HL-60 (cell line): ENCODE measurements around the gene POMT1.

Source experiments
- DNase-seq, 2 experiments: peaks; one replicate each; pipeline ENCODE4 v3.0.0-alpha.2; 2010 to 2020; ENCODE audit warnings: low read depth in 1 of 2, low spot score in 1 of 2
- H3K27ac ChIP-seq: fragments of 250-450 bp; sonication (Bioruptor Pico); replicated peaks from 2 replicates; pipeline ENCODE4 v1.5.1; 2020; ENCODE audit warnings: mild to moderate bottlenecking, moderate library complexity
- H3K27me3 ChIP-seq: fragments of 250-450 bp; sonication (Bioruptor Pico); 2 replicates; pipeline ENCODE4 v1.5.1; 2021; ENCODE audit warnings: mild to moderate bottlenecking, moderate library complexity; ENCODE audit not compliant: insufficient read depth, poor library complexity, severe bottlenecking
- H3K4me3 ChIP-seq: replicated peaks from 2 replicates; pipeline ENCODE4 v1.5.1; 2011; ENCODE audit warnings: mild to moderate bottlenecking, control low read depth, low read length; ENCODE audit not compliant: insufficient read depth
- GABPA ChIP-seq: IDR thresholded peaks from 2 replicates; pipeline ENCODE4 v1.6.1; 2012; ENCODE audit warnings: low read depth
- POLR2AphosphoS5 ChIP-seq: IDR thresholded peaks from 2 replicates; pipeline ENCODE4 v1.6.1; 2012; ENCODE audit warnings: low read depth
- SPI1 ChIP-seq: IDR thresholded peaks from 2 replicates; pipeline ENCODE4 v1.6.1; 2012; ENCODE audit warnings: low read depth, mild to moderate bottlenecking, borderline replicate concordance
- TF ChIP-seq, protein P1 (sequence below): IDR thresholded peaks from one replicate; pipeline ENCODE4 v1.5.1; 2011; ENCODE audit warnings: low read length, control low read depth, inconsistent platforms; ENCODE audit not compliant: insufficient read depth
- TF ChIP-seq, protein P2 (sequence below): IDR thresholded peaks from 2 replicates; pipeline ENCODE4 v1.6.1; 2012; ENCODE audit warnings: low read depth; ENCODE audit not compliant: insufficient replicate concordance

POMT1 gene

DNA sequence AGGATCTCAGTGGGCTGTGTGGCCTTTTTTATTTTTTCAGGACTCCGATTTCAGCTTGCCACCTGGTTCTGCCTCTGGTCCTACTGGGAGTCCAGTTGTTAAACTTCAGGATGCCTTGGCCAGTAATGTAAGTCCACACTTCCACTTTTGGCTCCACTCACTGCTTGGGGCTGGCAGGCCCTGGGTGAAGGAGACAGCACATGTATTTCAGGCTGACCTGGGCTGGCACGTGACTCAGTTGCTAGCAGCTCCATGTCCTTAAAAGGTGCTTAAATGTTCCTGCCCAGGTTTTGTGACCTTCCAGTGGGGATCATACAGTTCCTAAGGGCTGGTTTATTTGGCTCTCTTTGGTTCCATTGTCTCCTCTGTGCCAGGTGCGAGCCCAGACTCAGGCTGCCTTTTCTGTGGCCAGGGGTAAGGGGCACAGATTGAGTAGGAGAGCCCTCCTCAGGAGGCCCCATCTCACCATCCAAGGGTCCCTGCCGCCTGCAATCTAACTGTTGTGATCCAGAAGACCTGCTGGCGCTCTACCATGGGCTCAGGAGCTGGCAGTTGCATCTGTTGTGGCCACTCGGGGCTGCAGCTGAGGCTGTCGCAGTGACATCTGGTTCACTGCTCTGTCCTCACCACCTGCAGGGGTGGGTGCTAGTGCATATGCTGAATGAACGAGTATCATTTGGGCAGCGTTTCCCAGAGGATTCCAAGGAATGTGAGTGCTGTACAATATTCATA lies 19.2 kb upstream of the POMT1 start:
- Histone ChIP-seq H3K27me3 (no peaks in the 10 kb centered on the region), H3K27ac (no peak overlapping the region), H3K4me3 (no peak overlapping the region)
- no peak for DNase-seq
- TF ChIP-seq, protein P1, sequence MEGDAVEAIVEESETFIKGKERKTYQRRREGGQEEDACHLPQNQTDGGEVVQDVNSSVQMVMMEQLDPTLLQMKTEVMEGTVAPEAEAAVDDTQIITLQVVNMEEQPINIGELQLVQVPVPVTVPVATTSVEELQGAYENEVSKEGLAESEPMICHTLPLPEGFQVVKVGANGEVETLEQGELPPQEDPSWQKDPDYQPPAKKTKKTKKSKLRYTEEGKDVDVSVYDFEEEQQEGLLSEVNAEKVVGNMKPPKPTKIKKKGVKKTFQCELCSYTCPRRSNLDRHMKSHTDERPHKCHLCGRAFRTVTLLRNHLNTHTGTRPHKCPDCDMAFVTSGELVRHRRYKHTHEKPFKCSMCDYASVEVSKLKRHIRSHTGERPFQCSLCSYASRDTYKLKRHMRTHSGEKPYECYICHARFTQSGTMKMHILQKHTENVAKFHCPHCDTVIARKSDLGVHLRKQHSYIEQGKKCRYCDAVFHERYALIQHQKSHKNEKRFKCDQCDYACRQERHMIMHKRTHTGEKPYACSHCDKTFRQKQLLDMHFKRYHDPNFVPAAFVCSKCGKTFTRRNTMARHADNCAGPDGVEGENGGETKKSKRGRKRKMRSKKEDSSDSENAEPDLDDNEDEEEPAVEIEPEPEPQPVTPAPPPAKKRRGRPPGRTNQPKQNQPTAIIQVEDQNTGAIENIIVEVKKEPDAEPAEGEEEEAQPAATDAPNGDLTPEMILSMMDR, result no peak
- TF ChIP-seq GABPA, result no peak
- no peak for TF ChIP-seq POLR2AphosphoS5
- no peak for TF ChIP-seq SPI1
- TF ChIP-seq, protein P2, sequence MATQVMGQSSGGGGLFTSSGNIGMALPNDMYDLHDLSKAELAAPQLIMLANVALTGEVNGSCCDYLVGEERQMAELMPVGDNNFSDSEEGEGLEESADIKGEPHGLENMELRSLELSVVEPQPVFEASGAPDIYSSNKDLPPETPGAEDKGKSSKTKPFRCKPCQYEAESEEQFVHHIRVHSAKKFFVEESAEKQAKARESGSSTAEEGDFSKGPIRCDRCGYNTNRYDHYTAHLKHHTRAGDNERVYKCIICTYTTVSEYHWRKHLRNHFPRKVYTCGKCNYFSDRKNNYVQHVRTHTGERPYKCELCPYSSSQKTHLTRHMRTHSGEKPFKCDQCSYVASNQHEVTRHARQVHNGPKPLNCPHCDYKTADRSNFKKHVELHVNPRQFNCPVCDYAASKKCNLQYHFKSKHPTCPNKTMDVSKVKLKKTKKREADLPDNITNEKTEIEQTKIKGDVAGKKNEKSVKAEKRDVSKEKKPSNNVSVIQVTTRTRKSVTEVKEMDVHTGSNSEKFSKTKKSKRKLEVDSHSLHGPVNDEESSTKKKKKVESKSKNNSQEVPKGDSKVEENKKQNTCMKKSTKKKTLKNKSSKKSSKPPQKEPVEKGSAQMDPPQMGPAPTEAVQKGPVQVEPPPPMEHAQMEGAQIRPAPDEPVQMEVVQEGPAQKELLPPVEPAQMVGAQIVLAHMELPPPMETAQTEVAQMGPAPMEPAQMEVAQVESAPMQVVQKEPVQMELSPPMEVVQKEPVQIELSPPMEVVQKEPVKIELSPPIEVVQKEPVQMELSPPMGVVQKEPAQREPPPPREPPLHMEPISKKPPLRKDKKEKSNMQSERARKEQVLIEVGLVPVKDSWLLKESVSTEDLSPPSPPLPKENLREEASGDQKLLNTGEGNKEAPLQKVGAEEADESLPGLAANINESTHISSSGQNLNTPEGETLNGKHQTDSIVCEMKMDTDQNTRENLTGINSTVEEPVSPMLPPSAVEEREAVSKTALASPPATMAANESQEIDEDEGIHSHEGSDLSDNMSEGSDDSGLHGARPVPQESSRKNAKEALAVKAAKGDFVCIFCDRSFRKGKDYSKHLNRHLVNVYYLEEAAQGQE, result no peak

DNA sequence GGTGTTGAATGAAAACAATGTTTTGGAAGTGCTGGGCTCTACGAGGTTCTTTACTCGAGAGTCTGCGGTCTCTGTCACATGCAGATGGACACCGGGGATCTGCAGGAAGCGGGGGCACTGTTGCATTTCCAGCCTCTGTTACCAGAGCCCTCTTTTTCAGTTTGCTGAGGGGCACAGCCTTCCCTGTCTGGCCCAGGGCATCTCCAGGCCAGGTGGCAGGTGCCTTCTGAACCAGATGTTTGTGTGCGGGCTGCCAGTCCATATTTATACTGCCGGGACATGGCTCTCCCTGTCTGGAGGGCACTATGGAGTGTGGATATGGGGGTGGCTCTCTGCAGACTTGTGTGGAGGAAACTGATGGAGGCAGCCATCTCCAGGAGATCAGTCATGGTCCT lies 18.7 kb upstream of the POMT1 start:
- Histone ChIP-seq H3K27me3 (no peaks in the 10 kb centered on the region), H3K4me3 (no peak overlapping the region), H3K27ac (no peak overlapping the region)
- no peak for DNase-seq
- TF ChIP-seq SPI1, result no peak
- TF ChIP-seq, protein P1, result no peak
- no peak for TF ChIP-seq POLR2AphosphoS5
- TF ChIP-seq, protein P2, result no peak
- TF ChIP-seq GABPA, result no peak

DNA sequence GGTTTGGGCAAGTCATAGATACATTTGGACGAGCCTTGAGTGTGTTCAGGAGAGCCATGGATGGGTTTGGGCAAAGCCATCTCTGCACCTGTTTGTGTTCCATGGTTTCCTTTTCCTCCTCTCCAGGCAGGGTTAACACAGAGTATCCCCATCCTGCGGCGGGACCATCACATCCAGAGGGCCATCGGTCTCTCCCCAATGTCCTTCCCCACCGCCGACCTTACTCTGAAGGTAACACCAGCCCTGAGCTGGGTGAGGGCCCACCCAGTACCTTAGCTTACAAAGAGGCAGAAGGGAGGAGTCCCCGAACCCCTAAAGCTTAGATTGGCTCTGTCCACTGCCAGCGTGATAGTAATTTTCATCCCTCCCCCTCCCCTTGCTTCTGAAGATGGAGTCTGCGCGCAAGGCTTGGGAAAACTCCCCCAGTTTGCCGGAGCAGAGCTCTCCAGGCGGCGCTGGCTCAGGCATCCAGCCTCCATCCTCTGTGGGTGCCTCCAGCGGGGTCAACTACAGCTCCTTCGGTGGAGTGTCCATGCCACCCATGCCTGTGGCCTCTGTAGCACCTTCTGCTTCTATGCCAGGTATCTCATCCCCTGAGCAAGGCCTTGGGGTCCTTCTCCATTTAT lies 18.0 kb upstream of the POMT1 start:
- TF ChIP-seq, protein P1, result no peak
- TF ChIP-seq, protein P2, result no peak
- no peak; the same call in 1 of the 2 replicates for TF ChIP-seq POLR2AphosphoS5
- TF ChIP-seq GABPA, result no peak
- no peak for TF ChIP-seq SPI1
- Histone ChIP-seq H3K27me3 (no peaks in the 10 kb centered on the region), H3K4me3 (no peak overlapping the region), H3K27ac (no peak overlapping the region)
- DNase-seq, result no peak
